ENCODE measurements around the gene CDH13.

CDH13 gene

GRCh38 chr16:82915139-82915824 lies 288.5 kb downstream of the CDH13 start:
- H4K20me1 ChIP-seq (ENCODE audit: insufficient read depth, low read length): no peaks in the 10 kb centered on the region
- H3K4me3 ChIP-seq (ENCODE audit: low read depth in 1 of 2, low read length in 2 of 2): no peak overlapping the region
- no peak overlapping the region for H3K4me2 ChIP-seq (ENCODE audit: insufficient read depth, low read length)
- H3K9me3 ChIP-seq (ENCODE audit: insufficient read depth, low read length, severe bottlenecking): no peaks in the 10 kb centered on the region
- TF ChIP-seq CTCF (IDR thresholded peaks at IDR 0.05; ENCODE audit: borderline replicate concordance, extremely low read depth, low read length, poor library complexity, severe bottlenecking) (no peak), EZH2 (IDR thresholded peaks at IDR 0.05; ENCODE audit: borderline replicate concordance, low read depth, low read length, severe bottlenecking) (no peak)
- no peaks in the 10 kb centered on the region for H3K4me1 ChIP-seq (ENCODE audit: insufficient read depth, low read length)
- no peak overlapping the region for H3K27ac ChIP-seq (ENCODE audit: low read length)
- H2AFZ ChIP-seq (ENCODE audit: low read depth, low read length): no peak overlapping the region
- peaks cover 24% of the 10 kb centered on the region for H3K27me3 ChIP-seq (ENCODE audit: insufficient read depth, low read length, poor library complexity)
- H3K79me2 ChIP-seq (ENCODE audit: insufficient read depth, low read length): no peaks in the 10 kb centered on the region
- no peak for DNase-seq
- no peak overlapping the region for H3K9ac ChIP-seq (ENCODE audit: low read depth, low read length)
- ATAC-seq (ENCODE audit: insufficient read depth, low read depth): no peak
- no peaks in the 10 kb centered on the region for H3K36me3 ChIP-seq (ENCODE audit: insufficient read depth, low read length)

GRCh38 chr16:82917886-82918595 lies 291.3 kb downstream of the CDH13 start:
- no peak for DNase-seq

GRCh38 chr16:82924075-82924854 lies 297.5 kb downstream of the CDH13 start:
- no peaks in the 10 kb centered on the region for H3K9me3 ChIP-seq (ENCODE audit: insufficient read depth, low read length, severe bottlenecking)
- DNase-seq (peak; percentile 24), ATAC-seq (ENCODE audit: insufficient read depth, low read depth) (peak; percentile 72)
- peaks cover 14% of the 10 kb centered on the region for H3K27me3 ChIP-seq (ENCODE audit: insufficient read depth, low read length, poor library complexity)
- no peak overlapping the region for H3K9ac ChIP-seq (ENCODE audit: low read depth, low read length)
- H3K4me3 ChIP-seq (ENCODE audit: low read depth in 1 of 2, low read length in 2 of 2): no peak overlapping the region
- H3K27ac ChIP-seq (ENCODE audit: low read length): no peak overlapping the region
- H3K36me3 ChIP-seq (ENCODE audit: insufficient read depth, low read length): no peaks in the 10 kb centered on the region
- H2AFZ ChIP-seq (ENCODE audit: low read depth, low read length): no peak overlapping the region
- TF ChIP-seq EZH2 (IDR thresholded peaks at IDR 0.05; ENCODE audit: borderline replicate concordance, low read depth, low read length, severe bottlenecking) (no peak), CTCF (IDR thresholded peaks at IDR 0.05; ENCODE audit: borderline replicate concordance, extremely low read depth, low read length, poor library complexity, severe bottlenecking) (no peak)
- H3K79me2 ChIP-seq (ENCODE audit: insufficient read depth, low read length): no peaks in the 10 kb centered on the region
- no peaks in the 10 kb centered on the region for H3K4me1 ChIP-seq (ENCODE audit: insufficient read depth, low read length)
- H3K4me2 ChIP-seq (ENCODE audit: insufficient read depth, low read length): no peak overlapping the region
- H4K20me1 ChIP-seq (ENCODE audit: insufficient read depth, low read length): no peaks in the 10 kb centered on the region

More at GRCh38 chr16:82917886-82918595, 291.3 kb downstream of the CDH13 start:
- no peak overlapping the region for H2AFZ ChIP-seq (ENCODE audit: low read depth, low read length)
- TF ChIP-seq CTCF (IDR thresholded peaks at IDR 0.05; ENCODE audit: borderline replicate concordance, extremely low read depth, low read length, poor library complexity, severe bottlenecking) (no peak), EZH2 (IDR thresholded peaks at IDR 0.05; ENCODE audit: borderline replicate concordance, low read depth, low read length, severe bottlenecking) (no peak)
- H3K4me1 ChIP-seq (ENCODE audit: insufficient read depth, low read length): no peaks in the 10 kb centered on the region
- H3K79me2 ChIP-seq (ENCODE audit: insufficient read depth, low read length): no peaks in the 10 kb centered on the region
- no peak overlapping the region for H3K4me2 ChIP-seq (ENCODE audit: insufficient read depth, low read length)
- no peaks in the 10 kb centered on the region for H3K9me3 ChIP-seq (ENCODE audit: insufficient read depth, low read length, severe bottlenecking)
- H4K20me1 ChIP-seq (ENCODE audit: insufficient read depth, low read length): no peaks in the 10 kb centered on the region
- H3K9ac ChIP-seq (ENCODE audit: low read depth, low read length): no peak overlapping the region
- no peak overlapping the region for H3K4me3 ChIP-seq (ENCODE audit: low read depth in 1 of 2, low read length in 2 of 2)
- no peak for ATAC-seq (ENCODE audit: insufficient read depth, low read depth)
- peaks cover 31% of the 10 kb centered on the region for H3K27me3 ChIP-seq (ENCODE audit: insufficient read depth, low read length, poor library complexity)
- H3K27ac ChIP-seq (ENCODE audit: low read length): no peak overlapping the region
- no peaks in the 10 kb centered on the region for H3K36me3 ChIP-seq (ENCODE audit: insufficient read depth, low read length)
